Body of pancreas (tissue), 4 donors: ENCODE data around the gene MTA1.

Source experiments
- CTCF ChIP-seq, 7 experiments: fragments of 450-650 bp in 4 of 7; fragments of 200-600 bp in 3 of 7; sonication (generic) in 3 of 7; IDR thresholded peaks; one replicate each; pipeline ENCODE4 v1.5.1; 2016 to 2019; ENCODE audit warnings: antibody characterized with exemption in 7 of 7
- POLR2A ChIP-seq, 3 donors: fragments of 450-650 bp; IDR thresholded peaks; one replicate each; pipeline ENCODE4 v1.6.1; 2016; ENCODE audit warnings: antibody characterized with exemption in 3 of 3, mild to moderate bottlenecking in 2 of 3

DNA sequence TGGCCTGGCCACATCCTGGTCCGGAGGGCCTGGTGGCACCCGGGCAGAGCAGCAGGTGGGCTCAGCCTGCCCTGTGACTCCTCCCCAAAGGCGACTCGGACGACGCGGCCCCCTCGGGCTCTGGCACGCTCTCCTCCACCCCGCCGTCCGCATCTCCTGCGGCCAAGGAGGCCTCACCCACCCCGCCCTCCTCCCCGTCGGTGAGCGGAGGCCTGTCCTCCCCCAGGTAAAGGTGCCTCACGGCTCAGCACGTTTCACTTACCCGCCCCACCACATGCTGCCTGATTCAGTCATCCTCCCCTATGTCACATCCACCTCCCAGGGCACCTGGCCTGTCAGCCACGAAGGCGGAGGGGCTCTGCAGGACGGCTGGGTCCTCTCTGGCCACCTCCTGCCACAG lies 28.1 kb upstream of the MTA1 start:
- TF ChIP-seq CTCF (IDR thresholded peaks at IDR 0.05) (no peak), POLR2A (IDR thresholded peaks at IDR 0.05) (no peak)
